ENCODE measurements around the gene ALOX5AP.

Gene ALOX5AP

DNA sequence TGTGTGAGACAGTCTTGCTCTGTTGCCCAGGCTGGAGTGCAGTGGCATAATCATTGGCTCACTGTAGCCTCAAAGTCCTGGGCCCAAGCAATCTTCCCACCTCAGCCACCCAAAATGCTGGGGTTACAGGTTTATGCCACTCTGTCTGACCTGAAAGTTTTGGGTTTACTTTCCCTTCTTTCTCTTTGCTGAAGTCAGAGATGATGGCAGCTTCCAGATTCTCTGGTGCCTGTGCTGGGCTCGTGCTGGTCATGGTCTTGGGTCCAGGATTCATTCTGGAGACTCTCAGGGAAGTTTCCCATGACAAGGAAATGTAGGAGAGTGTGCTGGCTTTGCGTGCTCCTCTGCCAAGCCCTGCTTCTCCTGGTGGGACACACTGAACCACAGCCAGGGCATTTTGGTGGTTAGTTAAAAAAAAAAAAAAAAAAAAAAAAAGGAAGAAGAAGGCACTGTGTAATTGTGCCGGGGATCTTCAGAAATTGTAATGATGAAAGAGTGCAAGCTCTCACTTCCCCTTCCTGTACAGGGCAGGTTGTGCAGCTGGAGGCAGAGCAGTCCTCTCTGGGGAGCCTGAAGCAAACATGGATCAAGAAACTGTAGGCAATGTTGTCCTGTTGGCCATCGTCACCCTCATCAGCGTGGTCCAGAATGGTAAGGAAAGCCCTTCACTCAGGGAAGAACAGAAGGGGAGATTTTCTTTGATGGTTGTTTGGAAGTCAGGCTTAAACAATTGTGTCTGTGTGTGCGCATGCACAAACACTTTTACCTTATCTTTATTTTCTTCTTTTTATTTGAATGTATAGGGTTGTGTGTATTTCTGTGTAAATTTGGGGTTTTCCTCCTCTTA, at the start of gene ALOX5AP:
ALOX5AP (plus strand) TSS at position 519 of the 847 bp plus-strand sequence; CDS start at position 582, 63 bp downstream.
- peak; percentile 88 for DNase-seq

DNA sequence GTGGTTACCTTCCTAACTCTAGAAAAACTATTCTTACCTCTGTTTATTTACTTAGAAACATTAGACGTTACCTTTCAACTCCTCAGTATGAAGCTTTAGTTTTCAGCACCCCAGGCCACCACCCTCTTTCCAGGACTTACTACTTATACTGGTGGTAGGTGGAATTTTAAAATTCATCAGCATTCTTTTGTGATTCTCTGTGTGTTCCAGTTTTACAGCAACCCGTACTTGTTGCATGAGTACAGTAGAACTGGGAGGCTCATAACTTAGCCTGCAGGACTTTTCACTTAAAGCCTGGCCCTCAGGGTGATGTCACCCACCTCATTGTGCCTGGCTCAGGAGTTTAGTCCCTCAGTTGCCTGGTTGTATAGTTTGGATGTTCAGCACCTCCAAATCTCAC, 49.4 kb upstream of the ALOX5AP start:
- DNase-seq = no peak

DNA sequence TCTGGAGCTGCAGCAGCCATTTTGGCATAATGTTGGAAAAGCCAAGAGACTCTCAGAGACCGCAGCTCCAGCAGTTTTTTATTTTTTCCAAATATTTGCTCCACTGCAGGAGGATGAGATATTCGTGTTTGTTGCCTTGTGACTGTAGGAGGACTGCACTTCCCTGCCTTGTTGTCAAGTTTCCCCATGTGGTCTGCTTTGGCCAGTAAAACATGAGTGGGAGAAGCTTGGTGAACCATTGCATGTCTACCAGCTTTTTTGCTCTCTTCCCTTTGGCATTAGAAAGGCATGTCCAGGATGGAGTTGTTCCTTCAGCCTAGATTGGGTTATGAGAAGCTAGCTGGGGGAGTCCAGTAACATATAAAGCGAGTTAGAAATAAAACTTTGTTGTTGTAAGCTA, 47.7 kb upstream of the ALOX5AP start:
- DNase-seq = no peak

DNA sequence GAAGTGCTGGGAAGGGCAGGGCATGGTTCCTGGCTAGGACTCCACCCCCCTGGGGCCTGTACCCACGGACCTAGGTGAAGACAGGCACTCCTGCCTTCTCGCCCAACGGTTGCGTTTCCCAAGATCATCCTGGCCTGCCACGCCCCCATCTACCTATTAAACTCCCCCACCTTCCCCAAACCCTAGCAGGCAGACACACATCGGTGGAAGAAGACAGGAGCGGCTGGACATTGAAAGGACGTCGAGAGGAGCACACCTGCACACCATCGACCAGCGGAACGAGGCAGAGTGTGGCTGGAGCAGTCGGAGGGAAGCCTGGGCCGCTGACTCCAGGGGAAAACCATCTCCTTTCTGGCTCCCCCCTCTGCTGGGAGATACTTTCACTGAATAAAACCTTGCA, 45.6 kb upstream of the ALOX5AP start:
- DNase-seq = no peak

DNA sequence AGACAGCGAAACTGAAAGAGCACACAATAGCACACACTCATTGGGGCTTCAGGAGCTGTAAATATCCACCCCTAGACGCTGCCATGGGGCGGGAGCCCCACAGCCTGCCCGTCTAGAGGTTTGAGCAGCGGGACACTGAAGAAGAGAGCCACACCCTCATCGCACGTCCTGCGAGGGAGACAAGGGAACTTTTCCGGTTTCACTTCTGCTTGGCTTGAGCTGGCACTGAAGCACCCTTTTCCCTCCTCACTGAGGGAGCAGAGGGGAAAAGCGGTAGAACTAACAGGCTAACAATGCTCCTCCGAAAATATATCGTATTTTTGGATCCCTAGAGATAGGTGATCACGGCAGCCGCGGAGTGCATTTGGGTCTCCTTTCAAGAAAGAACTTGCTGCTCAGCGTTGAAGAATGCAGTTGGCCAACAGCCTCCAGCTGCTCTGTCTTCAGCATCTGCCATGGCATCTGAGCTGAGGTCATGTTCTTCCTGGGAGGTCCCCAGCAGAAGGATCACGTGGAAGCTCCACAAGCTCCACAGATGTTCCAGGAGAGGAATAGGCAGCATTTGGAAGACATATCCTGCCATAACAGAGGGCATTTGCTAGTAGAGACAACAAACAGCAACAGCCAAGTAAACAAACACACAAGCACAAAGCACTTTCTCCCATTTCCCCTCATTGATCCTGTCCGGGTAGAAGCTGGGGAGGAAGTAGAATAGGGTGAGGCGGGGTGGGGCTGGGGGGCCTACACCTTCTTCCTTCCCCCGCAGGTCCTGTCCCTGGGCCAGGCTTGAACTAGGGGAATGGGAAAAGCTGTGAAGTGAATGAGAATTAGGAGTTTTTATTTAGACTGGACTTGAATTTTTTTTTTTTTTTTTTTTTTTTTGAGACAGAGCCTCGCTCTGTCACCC, 44.8 kb upstream of the ALOX5AP start:
- DNase-seq = peak; percentile 75

DNA sequence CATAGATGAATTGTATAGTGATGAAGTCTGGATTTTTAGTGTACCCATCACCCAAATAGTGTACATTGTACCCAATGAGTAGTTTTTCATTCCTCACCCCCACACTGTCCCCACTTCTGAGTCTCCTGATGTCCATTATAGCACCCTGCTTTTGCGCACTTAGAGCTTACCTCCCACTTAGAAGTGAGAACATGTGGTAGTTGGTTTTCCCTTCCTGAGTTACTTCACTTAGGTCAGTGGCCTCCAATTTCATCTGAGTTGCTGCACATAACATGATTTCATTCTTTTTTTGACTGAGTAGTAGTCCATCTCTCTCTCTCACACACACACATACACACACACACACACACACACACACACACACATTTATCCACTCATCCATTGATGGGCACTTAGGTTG, 43.2 kb upstream of the ALOX5AP start:
- no peak for DNase-seq

DNA sequence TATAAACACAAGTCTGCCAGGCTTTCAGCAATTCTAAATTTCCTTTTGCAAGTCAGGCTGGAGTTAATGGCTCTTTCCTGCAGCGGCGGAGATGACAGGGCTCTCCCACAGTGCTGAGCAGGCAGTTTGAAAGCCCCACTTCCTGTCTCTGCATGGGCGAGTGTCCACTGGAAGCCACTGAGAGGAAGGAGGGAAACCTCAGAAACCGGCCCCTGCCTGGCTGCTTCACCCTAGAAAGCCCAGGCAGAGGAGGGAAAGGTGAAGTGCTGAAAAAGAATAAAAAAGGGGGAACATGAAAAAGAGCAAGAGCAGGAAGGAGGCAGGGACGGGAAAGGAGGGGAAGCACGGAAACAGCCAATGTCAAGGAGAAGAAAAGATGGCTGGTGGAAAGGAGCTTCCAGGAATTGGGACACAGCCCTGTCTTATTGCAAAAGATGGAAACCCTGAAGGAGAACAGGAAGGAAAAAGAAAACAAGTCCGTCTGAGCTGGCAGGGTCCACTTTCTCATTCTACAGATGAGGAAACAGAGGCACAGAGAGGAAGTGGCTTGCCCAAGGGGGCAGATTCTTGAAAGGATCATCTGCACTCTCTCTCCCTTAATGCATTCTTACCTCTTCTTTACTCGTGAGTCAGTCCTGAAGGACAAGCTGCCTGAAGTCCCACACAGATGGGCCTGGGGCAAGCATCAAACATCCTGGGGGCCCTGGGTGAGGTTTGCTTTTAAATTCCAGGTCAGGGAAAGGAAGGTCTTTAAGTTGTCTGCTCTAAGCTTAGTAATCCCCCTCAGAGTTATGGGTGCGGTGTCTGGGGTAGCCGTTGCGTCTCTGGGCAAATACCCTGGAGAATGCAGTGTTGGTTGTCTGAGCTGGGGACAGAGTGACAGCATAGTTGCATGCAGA, 38.8 kb upstream of the ALOX5AP start:
- DNase-seq = peak; percentile 71

DNA sequence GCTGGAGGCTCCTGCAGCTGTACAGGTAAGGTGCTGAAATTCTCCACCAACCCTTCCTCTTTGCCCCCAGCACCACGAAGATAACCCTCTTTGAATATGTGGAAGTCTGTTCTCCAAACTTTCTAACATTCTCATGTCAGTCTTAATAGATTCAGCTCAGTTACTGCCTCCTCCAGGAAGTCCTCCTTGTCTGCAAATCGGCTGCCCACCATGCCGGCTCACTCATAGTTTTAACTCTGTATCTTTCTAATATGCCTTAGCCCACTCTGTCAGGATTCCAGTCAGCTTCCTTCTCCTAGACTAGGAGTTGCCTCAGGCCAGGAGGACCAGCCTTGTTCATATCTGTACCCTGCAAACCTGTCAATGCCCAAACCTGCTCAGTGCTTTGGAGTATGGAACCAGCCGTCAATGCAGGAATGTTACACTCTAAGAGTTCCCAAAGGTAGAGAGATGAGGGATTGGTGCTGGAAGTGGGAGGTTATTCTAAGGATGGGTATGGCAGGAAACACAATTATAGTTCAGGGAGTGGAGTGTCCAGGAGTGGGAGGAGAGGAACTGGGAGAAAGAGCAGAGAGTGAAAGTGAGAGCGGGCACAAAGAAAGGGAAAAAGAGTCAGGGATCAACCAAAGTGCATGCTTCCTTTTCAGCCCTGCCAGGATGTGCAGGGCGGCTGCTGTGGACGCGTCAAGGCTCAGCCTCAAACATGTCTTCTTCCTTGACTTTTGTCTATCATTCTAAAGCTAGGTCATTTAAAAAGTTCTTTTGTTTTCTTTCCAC, 38.0 kb upstream of the ALOX5AP start:
- no peak for DNase-seq

DNA sequence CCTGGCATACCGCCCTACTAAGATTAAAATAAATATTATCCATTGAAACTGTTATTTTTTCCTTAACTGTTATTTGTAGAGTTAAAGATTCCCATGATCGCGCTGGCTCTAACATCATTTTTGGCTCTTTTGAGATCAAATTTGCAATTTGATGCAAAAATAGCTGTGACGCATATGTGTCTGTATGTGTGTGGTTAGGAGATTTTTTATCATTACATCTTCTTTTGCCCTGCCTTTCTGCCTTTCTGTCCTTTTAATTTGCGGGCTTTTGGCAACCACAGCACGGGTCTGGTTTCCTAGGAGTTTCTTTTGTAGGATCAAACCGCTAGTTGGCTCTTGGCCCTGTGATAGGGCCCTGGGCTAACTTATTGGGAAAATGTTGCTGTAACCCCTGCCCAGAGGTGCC, 37.3 kb upstream of the ALOX5AP start:
- DNase-seq = peak; percentile 44

DNA sequence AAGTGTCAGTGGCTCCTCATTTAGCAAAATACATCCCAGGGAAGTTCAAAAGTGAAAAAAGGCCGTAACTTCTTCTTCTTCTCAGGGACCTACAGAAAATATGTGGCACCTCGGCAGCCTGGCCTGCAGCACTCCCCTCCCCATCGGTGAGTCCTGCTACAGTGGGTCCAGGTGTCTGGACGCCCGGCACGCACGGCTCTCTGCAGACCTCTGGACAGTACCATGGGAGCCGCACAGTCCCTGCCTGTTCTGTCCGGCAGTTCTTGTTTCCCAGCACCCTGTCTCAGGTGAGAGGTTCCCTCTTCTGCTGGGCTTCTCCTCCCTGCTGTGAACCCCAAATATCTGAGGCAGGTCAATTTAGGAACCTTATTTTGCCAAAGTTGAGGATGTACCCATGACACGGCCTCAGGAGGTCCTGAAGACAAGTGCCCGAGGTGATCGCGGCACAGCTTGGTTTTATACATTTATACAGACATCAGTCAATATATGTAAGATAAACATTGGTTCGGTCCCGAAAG, 36.8 kb upstream of the ALOX5AP start:
- DNase-seq = no peak

DNA sequence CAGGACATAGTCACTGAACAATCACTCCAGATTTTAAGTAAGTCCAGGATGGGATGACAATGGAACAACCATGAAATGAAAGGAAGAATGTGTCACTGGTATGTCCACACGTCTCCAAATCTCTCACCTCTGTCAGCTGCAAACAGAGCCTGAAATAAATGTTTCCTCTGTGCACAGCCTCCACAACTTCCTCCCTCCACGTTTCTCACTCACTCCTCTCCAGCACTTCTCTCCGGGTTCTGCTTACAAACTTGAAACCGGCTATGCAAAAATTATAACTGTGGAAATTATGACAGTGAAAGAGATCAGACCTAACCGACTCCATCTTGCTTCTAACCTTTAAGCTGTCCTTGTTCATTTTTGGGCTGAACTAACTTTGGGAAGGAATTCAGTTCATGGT, 35.0 kb upstream of the ALOX5AP start:
- no peak for DNase-seq

DNA sequence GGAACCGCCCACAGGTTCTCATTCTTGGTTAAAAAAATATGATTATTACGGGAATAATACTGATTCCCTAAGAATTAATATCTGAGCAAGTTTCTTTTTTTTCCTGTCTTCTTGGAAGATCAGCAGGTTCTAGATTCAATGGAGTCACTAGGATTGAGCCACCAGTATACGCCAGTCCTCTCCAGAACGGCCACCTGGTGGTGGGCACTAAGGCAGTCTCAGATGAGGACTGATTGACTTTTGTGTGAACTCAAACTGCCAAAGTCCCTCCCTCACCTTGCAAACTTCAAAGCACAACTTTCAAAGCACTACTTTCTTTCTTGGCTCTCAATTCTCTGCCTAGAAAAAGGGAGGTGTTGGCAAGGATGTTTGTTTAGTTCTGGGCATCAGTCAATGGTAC, 33.3 kb upstream of the ALOX5AP start:
- no peak for DNase-seq

DNA sequence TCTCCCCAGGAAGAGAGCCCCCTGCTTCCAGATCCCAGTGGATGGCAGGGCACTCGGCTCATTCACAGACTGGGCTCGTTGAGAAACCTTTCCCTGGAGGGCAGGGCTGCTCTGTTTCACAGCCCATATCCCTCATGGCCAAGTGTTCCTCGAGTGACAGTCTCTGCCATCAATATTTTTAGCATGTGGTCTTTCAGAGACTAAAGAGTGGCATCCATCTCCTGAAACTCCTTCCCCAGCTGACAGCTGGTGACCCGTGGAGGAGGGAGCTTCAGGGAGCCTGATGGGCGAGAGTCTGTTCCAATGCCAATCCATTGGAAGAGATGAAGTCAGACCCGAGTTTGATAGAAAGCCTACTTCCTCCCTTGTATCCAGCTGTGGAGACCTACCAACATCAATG, 30.7 kb upstream of the ALOX5AP start:
- DNase-seq = no peak

DNA sequence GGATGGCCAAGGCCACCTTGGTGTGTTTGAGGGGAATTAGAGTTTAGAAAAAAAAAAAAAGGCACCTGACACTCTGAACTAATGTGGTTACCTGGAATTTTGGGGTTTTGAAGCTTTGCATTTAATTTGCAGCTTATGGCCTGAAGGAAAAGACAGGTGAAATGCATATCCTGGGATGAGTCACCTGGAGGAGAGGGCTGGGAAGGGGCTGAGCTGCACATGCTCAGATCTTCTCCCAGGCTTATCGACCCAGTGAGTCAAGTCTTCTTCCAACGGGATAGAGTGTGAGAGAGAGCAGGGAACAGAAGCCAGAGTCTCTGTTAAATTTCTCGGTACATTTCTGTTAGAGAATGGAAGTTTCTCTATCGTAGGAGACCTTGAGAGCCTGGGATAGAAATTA, 29.7 kb upstream of the ALOX5AP start:
- DNase-seq = no peak

DNA sequence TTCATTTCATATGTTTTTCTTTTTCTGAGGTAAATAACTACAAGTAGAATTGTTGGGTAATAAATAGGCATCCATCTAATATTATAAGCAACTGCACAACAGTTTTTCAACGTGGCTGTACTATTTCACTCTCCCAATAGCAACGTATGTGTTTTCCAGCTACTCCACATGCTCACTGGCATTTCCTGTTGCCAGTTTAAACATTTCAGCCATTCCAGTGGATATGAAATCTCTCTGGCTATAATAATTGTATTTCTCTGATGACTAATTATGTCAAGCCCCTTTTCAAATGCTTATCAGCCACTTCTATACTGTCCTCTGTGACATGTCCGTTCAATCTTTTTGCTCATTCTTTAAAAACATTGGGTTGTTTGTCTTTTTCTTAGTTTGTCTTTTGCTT, 26.8 kb upstream of the ALOX5AP start:
- DNase-seq = no peak

DNA sequence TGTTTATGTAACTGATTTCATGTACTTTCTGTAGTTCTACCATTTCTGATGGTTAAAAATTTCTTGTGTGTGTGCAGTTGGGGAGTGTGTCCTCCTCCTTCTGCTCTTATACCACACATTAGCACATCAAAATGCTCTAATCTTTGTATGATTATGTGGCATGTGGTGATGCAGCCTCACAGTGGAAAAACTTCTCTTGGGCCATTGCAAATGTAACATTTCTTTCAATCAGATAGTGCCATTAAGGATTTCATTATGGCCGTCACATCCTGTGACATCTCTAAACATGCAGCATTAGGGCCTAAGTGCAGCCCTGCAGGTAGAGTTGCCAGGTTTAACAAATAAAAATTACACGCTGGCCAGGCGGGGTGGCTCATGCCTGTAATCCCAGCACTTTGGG, 24.9 kb upstream of the ALOX5AP start:
- no peak for DNase-seq

DNA sequence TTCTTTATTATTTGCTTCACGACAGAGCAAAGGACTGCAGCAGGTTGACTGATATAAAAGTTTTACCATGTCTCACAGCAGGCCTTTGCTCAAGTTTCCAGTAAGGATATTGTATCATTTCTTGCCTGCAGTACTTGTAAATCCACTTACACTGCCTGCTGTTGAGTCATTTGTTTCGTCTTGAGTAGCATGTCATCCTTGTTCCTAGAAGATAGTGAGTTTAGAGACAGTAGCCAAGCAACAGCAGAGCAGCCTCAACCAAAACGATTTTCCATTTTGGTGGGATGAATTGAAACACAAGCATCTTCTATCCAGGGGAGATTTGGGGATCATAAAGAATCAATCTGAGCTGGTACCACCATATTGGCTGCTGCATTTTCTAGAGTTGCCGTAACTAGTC, 24.0 kb upstream of the ALOX5AP start:
- DNase-seq = no peak

DNA sequence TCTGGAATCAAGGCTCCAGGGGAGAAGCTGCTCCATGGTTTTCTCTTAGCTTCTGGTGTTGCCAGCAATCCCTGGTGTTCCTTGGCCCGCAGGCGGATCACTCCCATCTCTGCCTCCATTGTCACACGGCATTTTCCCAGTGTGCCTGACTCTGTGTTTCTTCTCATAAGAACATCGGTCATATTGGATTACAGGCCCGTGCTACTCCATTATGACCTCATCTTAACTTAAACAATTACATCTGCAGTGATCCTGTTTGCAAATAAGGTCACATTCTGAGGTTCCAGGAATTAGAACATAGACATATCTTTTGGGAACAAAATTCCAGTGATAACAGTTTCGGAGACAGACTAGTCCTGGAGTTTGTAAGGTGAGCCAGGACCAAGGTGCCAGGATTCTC, 23.5 kb upstream of the ALOX5AP start:
- DNase-seq = no peak

DNA sequence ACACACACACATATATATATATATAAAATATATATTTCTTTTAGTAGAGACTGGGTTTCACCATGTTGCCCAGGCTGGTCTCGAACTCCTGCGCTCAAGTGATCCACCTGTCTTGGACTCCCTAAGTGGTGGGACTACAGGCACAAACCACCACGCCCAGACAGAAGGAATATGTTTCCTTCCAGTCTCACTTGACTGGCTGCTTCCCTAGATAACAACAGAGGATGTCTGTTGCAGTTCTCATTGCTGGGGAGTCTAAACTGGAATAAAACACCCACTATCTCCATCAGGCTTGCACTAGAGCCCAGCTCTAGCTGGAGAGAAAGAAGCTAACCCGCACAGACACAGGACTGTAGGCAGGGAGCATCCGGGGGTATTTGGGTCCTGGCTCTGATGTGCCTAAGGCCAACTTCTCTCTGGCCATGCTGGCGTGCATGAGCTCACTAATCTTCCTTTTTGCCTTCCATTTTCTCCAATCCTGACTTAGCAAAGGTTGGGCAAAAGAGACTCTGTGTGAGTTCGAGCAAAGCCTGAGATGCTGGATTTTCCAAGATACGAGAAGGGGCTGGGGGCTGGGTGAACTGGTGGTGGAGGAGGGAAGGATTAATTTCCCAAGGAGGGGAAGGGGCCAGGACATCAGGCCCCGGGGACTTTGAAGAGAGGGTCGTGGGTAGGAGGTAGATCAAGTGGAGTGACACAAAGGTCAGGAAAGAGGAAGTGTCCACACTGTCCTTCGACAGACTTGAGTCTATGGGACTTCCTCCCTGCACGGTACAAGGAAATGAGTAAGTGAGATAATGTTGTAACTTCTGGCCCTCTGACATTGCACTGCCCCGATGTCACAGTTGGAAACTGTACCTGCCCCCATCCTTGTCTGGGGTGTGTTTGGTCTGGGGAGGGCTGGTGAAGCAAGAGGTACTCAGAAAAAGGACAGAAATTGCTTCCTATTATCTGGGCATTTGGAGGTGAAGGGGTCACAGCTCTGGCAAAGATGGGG, 22.5 kb upstream of the ALOX5AP start:
- DNase-seq = peak; percentile 88

DNA sequence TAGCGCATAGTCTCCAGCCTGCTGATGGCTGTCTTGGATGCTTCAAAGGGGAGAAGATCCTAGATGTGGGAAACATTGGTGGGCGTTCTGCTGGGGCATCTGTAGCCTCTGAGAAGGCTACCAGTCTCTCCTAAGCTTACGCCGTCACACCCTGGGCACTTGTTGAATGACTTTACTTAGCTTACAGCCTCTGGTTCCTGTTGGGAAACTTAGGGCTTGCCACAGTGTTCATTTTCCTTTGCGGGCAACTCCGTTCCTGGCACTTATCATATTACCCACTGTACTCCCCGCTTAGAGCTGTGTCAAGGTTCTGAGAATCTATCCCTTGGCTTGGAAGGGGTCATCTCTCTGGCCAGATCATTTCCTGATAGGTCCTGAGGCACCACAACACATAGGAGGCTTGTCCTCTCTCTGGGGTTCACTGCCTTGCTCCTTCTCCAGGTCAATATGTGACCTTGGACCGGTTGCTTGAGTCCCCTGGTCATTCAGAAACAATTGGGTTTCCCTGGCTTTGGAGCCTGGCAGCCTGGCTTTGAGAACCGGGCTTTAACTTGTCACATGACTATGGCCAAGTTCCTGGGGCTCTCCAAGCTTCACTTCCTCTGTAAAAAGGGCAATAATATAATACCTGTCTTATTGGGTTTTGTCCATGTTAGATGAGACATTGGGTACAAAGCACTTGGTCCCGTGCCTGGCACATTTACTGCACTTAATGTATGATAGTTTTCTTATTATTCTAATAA, 20.5 kb upstream of the ALOX5AP start:
- DNase-seq = no peak

Measured in hematopoietic multipotent progenitor cell treated with erythropoietin and hydrocortisone succinate and interleukin-3 and kit ligand, for 4 days (in vitro differentiated cells).